ENCODE measurements around the gene WDR5. TPM values are rescaled to one million over a fixed set of nuclear protein-coding genes. Genes with fewer than 3 reads are reported as not detected.

WDR5 gene
- total RNA-seq, 1 donor from 2014 or later: 24.9 TPM

DNA sequence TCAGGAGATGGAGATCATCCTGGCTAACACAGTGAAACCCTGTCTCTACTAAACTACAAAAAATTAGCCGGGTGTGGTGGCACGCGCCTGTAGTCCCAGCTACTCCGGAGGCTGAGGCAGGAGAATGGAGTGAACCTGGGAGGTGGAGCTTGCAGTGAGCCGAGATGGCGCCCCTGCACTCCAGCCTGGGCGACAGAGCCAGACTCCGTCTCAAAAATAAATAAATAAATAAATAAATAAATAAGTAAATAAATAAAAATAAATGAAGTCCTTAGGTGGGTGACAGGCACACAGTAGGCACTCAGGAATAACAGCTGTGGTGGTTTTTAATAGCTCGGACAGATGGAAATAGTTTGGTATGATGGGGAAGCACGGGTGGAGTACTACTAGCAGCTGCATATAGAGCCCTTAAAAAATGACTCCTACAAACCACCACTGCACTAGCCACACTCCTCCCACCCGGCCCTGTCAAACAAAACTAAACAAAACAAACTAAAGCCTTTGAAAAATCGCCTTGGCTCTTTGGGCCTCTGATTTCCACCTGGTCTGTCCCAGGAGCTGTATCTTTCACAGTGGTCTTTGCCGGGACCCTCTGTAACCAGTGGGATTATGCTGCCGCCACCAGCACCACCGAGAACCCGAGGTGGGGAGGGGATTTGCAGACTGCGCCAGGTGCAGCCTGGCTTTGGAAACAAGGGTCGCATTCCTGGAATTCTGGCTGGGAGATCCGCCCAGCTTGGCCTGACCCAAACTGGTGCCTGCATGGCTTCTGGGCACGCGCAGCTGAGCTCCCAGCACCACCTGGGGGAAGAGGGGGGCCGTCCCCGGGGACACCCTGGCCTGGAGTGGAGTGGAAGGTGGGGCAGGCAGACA is 5.1 kb upstream of the WDR5 start:
- ATAC-seq (peak; percentile 68), DNase-seq (ENCODE audit: low spot score) (peak; percentile 82)
- intact Hi-C loops (cut with DNase I): no loop called here

DNA sequence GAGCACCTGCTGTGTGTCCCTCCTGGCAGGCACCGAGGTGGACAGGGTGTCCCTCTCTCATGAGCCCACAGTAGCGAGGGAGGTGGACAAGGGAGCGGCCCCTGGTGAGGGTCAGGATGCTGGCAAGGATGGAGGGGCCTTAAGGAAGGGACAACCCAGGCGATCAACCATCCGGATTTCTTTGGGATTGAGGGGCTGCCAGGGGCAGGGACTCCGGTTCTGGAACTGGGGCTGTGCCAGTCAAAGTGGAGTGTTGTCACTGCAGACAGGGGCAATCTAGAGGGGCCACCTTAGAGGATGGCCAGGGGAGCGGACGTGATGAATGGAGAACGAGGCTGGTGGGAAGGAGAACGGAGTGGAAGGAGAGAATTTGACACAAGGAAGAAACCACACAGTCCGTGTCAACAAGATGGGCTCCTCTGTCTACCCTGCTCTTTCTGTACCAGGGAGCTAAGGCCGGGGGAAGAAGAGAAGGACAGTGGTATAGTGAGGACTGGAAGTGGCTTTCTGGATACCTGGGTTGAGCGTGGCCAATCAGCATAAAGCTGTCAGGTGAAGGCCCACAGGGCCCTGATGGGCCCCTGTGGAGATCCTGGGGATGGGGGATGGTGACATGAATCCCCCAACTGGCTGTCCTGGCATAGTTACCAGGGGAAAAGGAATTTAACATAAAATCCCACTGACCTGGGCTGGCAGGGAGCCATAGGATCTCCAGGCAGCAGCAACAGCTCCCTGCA is 4.2 kb upstream of the WDR5 start:
- intact Hi-C loops (cut with DNase I): no loop called here
- ATAC-seq: no peak
- no peak for DNase-seq (ENCODE audit: low spot score)

DNA sequence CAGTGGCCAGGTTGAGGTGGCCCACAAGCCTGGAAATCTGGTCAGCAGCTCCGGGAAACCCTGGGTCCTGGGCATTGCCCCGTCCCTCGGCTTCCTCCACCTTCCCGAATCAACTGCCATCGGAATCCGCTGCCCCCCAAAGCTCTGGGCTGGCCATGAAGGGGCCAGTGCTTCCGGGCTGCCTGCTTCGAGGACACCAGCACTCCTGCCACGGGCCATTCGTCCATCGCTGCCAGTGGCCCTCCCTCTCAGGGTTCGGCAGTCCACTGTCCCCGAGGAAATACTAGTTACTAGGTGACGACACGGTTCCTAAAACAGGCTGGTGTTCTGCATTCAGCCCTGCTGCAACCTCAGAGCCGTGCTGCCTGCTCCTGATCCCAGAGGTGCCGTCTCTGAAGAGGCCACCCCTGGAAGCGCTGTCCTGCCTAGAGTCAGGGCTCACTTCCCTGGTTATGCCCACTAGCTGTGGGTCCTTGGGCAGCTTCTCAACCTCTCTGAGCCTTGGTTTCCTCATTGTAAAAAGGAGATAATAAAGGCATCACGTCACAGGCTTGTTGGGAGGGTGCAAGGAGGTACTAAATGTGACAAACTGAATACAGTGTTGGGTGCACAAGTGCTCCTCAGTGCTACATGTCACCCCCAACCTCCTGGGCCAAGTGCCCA is 3.5 kb upstream of the WDR5 start:
- intact Hi-C loops (cut with DNase I): no loop called here
- ATAC-seq (no peak), DNase-seq (ENCODE audit: low spot score) (no peak)

DNA sequence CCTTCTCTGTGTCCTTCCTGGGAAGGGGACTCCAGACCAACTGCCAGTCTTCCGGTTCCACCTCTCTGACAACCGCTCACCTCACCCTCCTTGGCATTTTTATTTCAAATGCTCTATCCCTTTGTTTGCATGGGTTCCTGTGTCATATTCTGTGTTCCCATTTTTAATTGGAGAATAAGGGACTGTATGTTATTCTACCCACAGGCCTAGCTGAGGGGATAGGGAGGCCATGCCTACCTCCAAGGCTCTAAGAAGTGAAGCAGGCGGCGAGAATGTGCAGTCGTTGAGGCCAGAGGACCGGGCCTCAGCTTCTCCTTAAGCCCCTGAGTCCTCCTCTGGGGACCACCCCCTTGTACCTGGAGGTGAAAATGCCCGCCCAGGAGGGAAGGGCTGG is 936 bp upstream of the WDR5 start:
- ATAC-seq (peak; percentile 5), DNase-seq (ENCODE audit: low spot score) (no peak)
- intact Hi-C loops (cut with DNase I): loop anchor here (5.0 kb wide), 1 partner anchor 108 kb away; the partner anchor contains the start of gene BRD3OS

DNA sequence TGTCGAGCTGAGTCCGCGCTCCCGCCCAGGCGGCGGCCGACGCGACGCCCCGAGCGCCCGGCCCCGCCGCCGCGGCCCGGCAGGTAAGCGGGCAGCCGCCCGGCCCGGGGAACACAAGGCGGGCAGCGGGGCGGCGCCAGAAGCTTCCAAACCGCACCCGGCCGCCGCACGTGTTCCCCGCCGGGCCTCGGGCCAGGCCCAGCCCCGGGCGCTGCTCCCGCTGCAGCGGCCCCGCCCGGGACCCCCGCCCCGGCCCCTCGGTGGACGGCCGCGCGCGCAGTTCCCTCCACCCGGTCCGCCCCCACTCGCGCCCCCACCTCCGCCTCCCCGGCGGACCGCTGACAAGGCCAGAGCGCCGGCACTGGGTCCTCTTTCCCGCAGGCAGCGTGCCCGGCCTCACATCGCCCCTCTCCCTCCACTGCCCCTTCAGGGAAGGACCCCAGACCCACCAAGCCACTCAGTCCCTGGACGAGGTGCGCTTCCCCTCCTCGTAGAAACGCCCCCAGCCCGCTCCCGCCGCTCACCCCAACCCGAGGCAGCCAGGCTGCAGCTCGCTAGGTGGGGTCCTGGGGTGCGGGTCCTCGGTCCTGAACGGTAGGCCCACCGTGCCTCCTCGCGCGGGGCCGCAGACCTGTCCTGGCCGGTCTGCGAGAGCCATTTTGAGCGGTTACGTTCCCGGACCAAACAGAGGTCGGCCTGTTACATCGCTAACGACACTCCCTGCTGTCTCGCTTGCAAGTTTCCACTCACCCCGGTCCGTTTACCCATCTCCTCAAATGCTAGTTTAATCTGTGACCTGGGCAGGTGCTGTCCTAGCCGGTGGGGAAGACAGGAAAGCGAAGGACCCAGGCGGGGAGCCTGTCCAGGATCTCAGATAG is 475 bp downstream of the WDR5 start:
- DNase-seq (ENCODE audit: low spot score): peak; percentile 72
- intact Hi-C loops (cut with DNase I): loop anchor here (5.0 kb wide), 1 partner anchor 109 kb away; the partner anchor contains the start of gene BRD3OS
- ATAC-seq: peak; percentile 3

DNA sequence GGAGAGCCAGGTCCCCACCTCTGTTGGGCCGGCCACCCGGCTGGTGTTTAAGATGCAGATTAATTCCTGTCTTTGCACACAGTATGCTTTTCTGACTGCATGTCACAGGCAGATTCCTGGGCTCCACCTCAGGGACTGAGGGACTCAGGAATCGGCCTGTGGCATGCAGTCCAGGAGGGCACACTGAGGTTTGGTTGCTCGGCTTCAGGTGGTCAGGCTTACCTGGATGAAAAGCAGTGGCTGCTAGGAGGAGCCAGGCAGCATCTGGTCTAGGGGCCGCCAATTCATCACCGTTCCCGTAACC is 1.1 kb downstream of the WDR5 start:
- intact Hi-C loops (cut with DNase I): loop anchor here (5.0 kb wide), 1 partner anchor 110 kb away; the partner anchor contains the start of gene BRD3OS
- DNase-seq (ENCODE audit: low spot score) (no peak), ATAC-seq (no peak)

DNA sequence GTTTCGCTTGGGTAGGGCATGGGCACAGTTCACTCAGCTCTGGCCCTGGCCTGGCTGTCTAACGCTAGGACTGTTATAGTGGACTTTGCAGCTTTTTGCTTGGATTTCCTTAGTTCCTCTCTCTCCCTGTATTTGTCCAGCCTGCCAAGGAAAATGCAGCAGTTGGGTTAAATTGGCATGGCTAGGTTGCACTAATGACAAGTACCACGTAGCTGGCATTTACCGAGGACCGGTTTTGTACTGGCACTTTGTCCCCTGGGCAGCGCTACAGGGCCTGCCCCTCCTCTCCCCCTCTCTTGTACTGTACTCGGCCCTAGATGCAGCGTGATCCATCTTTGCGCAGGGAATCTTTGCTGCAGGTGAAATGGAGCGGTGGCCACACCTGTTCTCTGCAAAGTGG is 2.4 kb downstream of the WDR5 start:
- ATAC-seq (no peak), DNase-seq (ENCODE audit: low spot score) (no peak)
- intact Hi-C loops (cut with DNase I): loop anchor here (5.0 kb wide), 1 partner anchor 111 kb away; the partner anchor contains the start of gene BRD3OS

DNA sequence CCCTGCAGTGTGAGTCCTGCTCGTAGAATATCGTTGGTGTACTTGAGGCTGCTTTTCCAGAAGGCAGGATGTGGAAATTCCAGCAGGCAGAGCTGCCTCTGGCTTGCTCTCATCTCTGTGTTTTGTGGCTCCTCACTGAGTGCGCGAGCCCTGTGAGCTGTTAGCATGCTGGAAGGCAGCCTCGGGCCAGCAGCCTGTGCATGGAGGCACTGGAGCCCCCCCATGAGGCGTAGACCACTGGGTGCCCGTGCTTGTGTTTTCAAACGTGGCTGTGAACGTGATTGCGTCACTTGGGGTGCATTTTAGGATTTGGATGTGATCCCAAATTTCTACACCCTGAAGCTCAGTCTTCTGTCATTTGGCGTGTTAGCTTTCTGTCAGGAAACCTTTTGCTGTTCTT is 3.2 kb downstream of the WDR5 start:
- ATAC-seq (peak; percentile 49), DNase-seq (ENCODE audit: low spot score) (no peak)
- intact Hi-C loops (cut with DNase I): loop anchor here (5.0 kb wide), 1 partner anchor 112 kb away; the partner anchor contains the start of gene BRD3OS

DNA sequence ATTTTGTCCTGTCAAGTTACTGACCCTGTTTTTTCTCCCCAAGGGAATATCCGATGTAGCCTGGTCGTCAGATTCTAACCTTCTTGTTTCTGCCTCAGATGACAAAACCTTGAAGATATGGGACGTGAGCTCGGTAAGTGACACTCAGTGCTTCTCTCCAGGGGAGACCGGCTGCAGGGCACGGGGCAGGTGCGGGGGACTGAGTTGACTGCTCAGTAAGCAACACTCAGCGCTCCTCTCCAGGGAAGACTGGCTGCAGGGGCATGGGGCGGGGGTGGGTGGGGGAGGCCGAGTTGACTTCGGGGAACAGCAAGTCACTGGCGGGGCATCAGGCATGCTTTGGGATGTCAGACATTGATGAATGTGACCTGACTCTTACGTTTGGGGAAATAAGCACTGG is 6.0 kb downstream of the WDR5 start:
- intact Hi-C loops (cut with DNase I): no loop called here
- no peak for DNase-seq (ENCODE audit: low spot score)
- ATAC-seq: no peak

DNA sequence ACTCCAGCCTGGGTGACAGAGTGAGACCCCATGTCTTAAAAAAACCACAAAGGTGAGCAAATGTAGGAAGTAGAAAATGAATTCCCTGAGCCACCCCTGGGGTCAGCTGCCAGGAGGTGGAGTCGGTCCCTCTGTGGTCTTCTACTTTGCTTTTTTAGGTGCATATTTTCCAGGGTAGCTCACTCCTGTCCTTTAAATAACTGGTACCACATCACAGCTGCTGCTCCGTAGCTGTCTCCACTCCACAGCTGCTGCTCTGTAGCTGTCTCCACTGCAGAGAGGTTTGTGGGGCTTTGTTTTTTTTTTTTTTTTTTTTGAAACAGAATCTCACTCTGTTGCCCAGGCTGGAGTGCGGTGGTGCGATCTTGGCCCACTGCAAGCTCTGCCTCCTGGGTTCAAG is 8.9 kb downstream of the WDR5 start:
- DNase-seq (ENCODE audit: low spot score): no peak
- no peak for ATAC-seq
- intact Hi-C loops (cut with DNase I): no loop called here

DNA sequence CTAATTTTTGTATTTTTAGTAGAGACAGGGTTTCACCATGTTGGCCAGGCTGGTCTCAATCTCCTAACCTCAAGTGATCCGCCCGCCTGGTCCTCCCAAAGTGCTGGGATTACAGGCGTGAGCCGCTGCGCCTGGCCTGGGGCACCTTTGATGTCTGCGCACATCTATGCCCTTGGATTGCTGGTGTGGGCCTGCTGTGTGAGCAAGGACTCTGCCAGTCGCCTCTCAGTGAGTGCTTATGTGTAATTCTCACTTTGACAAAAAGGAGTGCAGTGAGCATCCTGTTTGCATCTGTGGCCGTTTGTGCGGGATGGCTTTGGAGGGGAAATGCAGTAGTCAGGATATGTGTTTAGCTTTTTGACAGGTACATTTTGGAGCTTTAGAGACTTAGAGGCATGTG is 9.4 kb downstream of the WDR5 start:
- no peak for ATAC-seq
- intact Hi-C loops (cut with DNase I): no loop called here

DNA sequence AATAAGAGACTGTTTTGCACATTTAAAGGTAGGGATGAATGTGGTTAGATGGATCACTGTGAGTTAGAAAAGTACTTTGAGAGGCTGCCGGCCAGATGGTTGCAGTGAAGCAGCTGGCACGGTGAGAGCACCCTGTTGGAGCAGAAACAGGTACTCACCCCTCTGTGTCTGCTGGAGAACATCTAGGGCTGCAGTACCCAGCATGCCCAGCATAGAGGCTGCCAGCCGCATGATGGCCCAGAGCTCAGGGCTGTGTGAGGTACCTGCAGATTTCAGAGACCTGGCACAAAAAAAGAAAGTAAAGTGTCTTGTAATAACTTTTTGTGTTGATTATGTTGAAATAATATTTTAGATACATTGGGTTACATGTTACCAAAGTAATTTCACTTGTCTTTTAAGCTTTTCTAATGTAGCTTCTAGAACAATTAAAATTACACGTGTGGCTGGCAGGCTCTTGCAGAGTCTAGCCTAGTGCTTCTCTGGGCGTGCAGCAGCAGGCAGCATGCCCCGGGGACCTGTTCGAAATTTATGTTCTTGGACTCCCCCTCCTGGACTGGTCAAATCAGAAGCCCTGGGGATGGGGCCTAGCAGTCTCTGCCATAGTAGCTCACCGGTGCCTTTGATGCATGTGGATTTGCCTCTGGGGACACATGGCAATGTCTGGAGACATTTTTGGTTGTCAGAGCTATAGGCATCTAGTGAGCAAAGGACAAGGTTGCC is 11.1 kb downstream of the WDR5 start:
- ATAC-seq (no peak), DNase-seq (ENCODE audit: low spot score) (no peak)
- intact Hi-C loops (cut with DNase I): no loop called here

More for the DNA sequence above, 9.4 kb downstream of the WDR5 start:
- no peak for DNase-seq (ENCODE audit: low spot score)

DNA sequence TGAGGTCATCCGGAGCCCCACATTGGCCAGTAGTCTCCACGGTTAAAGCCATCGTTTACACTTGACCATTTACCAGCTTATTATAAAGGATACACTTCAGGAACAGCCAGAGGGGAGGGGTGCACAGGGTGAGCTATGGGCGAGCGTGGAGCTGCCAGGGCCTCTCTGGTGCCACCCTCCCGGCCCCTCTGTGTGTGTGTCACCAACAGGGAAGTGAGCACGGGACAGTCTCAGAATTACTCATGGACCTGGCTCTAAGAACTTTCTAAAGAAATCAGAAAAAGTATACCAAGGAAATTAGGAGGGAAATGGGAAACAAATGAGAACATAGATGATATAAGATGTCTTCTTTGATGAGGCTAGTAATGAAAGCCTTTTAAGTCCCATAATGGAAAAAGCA is 13.5 kb downstream of the WDR5 start:
- intact Hi-C loops (cut with DNase I): no loop called here

DNA sequence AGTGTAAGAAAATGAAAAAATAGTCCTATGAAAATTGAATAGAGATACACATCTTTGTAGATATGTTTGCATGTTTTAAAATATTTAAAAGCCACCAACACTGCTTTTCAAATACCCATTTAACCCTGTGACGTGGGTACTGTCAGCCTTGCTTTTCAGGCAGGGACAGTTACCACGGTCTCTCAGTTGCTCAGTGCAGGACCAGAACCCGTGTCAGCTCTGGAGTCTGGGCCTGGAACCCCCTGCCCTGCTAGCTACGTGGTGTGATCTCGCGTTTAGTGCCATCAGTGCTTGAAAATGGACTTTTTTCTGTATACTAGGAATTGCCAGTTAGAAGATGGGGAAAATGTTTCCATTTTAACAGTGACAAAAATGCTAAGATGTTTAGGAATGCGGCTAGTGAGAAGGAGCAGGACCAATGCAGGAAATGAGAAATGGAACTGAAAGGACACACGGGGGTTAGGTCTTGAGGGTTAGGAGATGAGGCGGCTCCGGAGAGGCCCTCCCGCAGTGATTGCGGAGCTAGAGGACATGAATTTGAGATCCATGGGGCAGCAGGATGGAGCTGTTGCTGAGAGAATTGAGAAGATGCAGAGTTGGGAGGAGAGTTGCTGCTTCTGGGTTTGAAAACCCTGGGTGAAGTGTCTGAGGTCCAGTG is 14.8 kb downstream of the WDR5 start:
- intact Hi-C loops (cut with DNase I): loop anchor here (10.0 kb wide), 1 partner anchor 86 kb away; the partner anchor contains the start of gene BRD3
- ATAC-seq: no peak
- no peak for DNase-seq (ENCODE audit: low spot score)

More for the DNA sequence above, 13.5 kb downstream of the WDR5 start:
- ATAC-seq (no peak), DNase-seq (ENCODE audit: low spot score) (no peak)

DNA sequence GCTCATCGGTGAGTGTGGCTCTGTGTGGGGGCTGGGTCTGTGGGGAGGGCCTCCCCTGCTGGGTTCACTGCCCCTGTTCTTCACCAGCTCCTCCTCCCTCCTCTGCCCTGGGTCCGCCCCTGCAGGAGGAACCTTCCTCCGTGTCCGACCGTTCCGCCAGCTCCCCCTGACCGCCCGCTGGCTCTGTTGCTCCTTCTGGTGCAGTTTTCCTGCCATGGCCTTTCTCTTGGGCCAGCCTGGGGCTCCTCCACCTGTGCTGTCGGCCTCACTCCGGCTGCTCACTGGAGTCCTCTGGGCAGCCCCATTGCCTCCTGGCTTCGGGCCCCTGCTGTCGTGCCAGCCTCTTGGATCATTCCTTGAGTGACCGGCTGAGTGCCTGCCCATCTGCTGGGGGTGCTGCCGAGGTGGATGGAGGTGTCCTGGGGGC is 16.2 kb downstream of the WDR5 start:
- ATAC-seq (peak; percentile 65), DNase-seq (ENCODE audit: low spot score) (no peak)
- intact Hi-C loops (cut with DNase I): loop anchor here (10.0 kb wide), 1 partner anchor 87 kb away; the partner anchor contains the start of gene BRD3

DNA sequence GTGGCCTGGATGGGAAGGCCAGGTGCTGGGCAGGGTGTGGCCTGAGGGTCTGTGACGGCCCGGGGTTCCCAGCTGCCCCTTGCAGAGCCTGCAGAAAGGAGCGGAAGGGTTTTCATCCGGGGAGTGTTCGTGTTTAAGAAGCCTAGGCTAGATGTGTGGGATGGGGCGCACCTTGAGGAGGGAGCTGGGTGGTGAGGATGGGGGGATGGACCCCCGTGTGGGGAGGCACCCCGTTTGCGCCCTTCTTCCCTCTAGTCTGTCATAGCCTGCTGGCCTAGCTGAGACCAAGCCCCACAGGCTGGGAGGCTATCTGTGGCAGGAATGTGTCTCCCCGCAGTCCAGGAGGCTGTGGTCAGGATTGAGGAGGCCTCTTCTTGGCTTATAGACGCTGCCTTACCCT is 16.6 kb downstream of the WDR5 start:
- peak; percentile 7 for ATAC-seq
- intact Hi-C loops (cut with DNase I): loop anchor here (10.0 kb wide), 1 partner anchor 88 kb away; the partner anchor contains the start of gene BRD3

DNA sequence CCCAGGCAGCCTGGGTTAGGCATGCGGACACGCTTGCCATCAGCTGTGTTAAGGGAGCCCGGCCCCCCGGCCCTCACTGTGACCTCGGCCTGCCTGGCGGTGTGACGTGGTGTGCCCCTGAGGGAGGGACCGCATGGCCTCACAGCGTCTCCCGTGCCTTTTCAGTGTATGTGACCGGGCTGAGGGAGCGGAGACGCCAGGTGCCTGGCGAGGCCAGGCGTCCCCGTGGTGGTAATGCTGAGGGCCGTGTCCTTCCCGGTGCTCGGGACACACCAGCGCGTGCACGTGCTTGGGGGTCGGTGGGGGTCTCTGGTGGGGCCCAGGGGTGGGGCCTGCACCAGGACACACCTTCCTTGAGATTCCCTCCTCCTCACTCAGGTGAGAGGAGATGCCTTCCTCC is 17.6 kb downstream of the WDR5 start:
- DNase-seq (ENCODE audit: low spot score) (no peak), ATAC-seq (no peak)
- intact Hi-C loops (cut with DNase I): loop anchor here (10.0 kb wide), 1 partner anchor 89 kb away; the partner anchor contains the start of gene BRD3

More for the DNA sequence above, 16.6 kb downstream of the WDR5 start:
- no peak for DNase-seq (ENCODE audit: low spot score)
